T-cell (primary cell): ENCODE results near the gene CDC20B. TPM values are rescaled to one million over a fixed set of nuclear protein-coding genes. Genes with fewer than 3 reads are reported as not detected.
A peak's percentile ranks its signal among the peaks of the same experiment; 100 is the strongest.

Experiments used
- ATAC-seq, 4 experiments: fragments of 200-7000 bp in 3 of 4; fragments of 150-1000 bp in 1 of 4; cut with Tn5 transposase; replicated peaks in 1 of 4; 1 replicate in 3 of 4; 2 replicates in 1 of 4; pipeline ENCODE4 v1.10.0; 2021; ENCODE audit warnings: moderate library complexity in 3 of 4, mild to moderate bottlenecking in 2 of 4, moderate number of reproducible peaks in 1 of 4
- CTCF ChIA-PET, 2 donors: fragments of 300-600 bp; sonication (Branson Sonifier 250); formaldehyde crosslinking; loops; one replicate each; lab custom pipeline; 2022; ENCODE audit warnings: antibody characterized with exemption in 2 of 2; lab: Charles Lee
- POLR2A ChIA-PET, 2 donors: fragments of 300-600 bp; sonication (Branson Sonifier 250); formaldehyde crosslinking; loops; one replicate each; lab custom pipeline; 2022; ENCODE audit warnings: antibody characterized with exemption in 2 of 2; lab: Charles Lee
- DNase-seq, 35 experiments: peaks; one replicate each; pipeline versions ENCODE4 v3.0.0 to v3.0.0-alpha.2; 2013 to 2023
- H3K27ac ChIP-seq: one replicate; pipeline ENCODE4 v1.5.1; 2013; ENCODE audit warnings: low read length
- H3K27me3 ChIP-seq, 2 experiments: replicated peaks in 1 of 2; 1 replicate in 1 of 2; 2 replicates in 1 of 2; pipeline versions ENCODE4 v1.6.1 to v1.7.0; 2013; ENCODE audit warnings: low read length in 1 of 2, mixed read lengths in 1 of 2; ENCODE audit not compliant: control insufficient read depth in 2 of 2, insufficient read depth in 2 of 2; ENCODE audit errors: extremely low read depth in 1 of 2
- H3K36me3 ChIP-seq, 2 donors: 1 replicate in 1 of 2; 2 replicates in 1 of 2; pipeline versions ENCODE4 v1.6.1 to v1.7.0; 2013; ENCODE audit warnings: low read length in 1 of 2; ENCODE audit not compliant: control insufficient read depth in 2 of 2, insufficient read depth in 1 of 2; ENCODE audit errors: extremely low read depth in 1 of 2
- H3K4me1 ChIP-seq, 2 experiments: 1 replicate in 1 of 2; 2 replicates in 1 of 2; pipeline versions ENCODE4 v1.6.1 to v1.7.0; 2013; ENCODE audit warnings: low read length in 2 of 2, mixed read lengths in 1 of 2; ENCODE audit not compliant: insufficient read depth in 2 of 2, control insufficient read depth in 1 of 2; ENCODE audit errors: extremely low read depth in 1 of 2
- H3K4me3 ChIP-seq, 2 donors: 1 replicate in 1 of 2; 2 replicates in 1 of 2; pipeline versions ENCODE4 v1.5.1 to v1.7.0; 2013; ENCODE audit warnings: mild to moderate bottlenecking in 2 of 2, low read length in 1 of 2, moderate library complexity in 1 of 2; ENCODE audit not compliant: control insufficient read depth in 1 of 2; ENCODE audit errors: extremely low read depth in 1 of 2
- H3K9me3 ChIP-seq: 2 replicates; pipeline ENCODE4 v1.7.0; 2013
- H3K27ac Mint-ChIP-seq, 2 donors: one replicate each; pipeline ENCODE4 v1.8.0; 2020 to 2021; ENCODE audit warnings: mild to moderate bottlenecking in 2 of 2, mixed read lengths in 2 of 2
- H3K27me3 Mint-ChIP-seq, 2 donors: one replicate each; pipeline ENCODE4 v1.8.0; 2021 to 2022; ENCODE audit warnings: mixed read lengths in 2 of 2
- H3K36me3 Mint-ChIP-seq: one replicate; pipeline ENCODE4 v1.8.0; 2021; ENCODE audit warnings: mixed read lengths
- H3K4me1 Mint-ChIP-seq, 3 donors: one replicate each; pipeline ENCODE4 v1.8.0; 2020 to 2022; ENCODE audit warnings: mixed read lengths in 3 of 3, mild to moderate bottlenecking in 1 of 3
- H3K4me3 Mint-ChIP-seq, 3 donors: one replicate each; pipeline ENCODE4 v1.8.0; 2020 to 2022; ENCODE audit warnings: mild to moderate bottlenecking in 3 of 3, mixed read lengths in 3 of 3, moderate library complexity in 3 of 3
- H3K9me3 Mint-ChIP-seq, 3 donors: one replicate each; pipeline ENCODE4 v1.8.0; 2020 to 2022; ENCODE audit warnings: mixed read lengths in 3 of 3
- WGBS: methylation state at CpG from one replicate; pipeline ENCODE4 v1.1.5; 2013; ENCODE audit warnings: missing lambda C conversion rate; ENCODE audit not compliant: insufficient coverage; 5-methylcytosine and 5-hydroxymethylcytosine counted together
- total RNA-seq, 35 experiments: library from RNA in 6 of 35; stranded (reverse) in 6 of 35; fragments of 120-200 nt in 1 of 35; gene quantifications; one replicate each; pipeline versions ENCODE4 v1.2.1 to v1.2.4 and lab custom pipeline; 2013 to 2026

CDC20B gene
- total RNA-seq, 5 donors from 2014 or later (not counting 1 experiment from before 2014, with no cell fraction given): not detected

GRCh38 chr5:55141945-55142690 is 30.9 kb downstream of the CDC20B start:
- peak in 3 of 35 experiments; percentile 2 to 23 (median 4) for DNase-seq
- Histone ChIP-seq H3K27me3 (no peaks in the 10 kb centered on the region), H3K36me3 (no peaks in the 10 kb centered on the region), H3K4me1 (peaks cover 18% of the 10 kb centered on the region in 2 experiments), H3K27ac (no peak overlapping the region), H3K4me3 (no peak overlapping the region), H3K9me3 (no peaks in the 10 kb centered on the region)
- ChIA-PET CTCF (interaction anchor here (1.2 to 2.2 kb wide), 4 partner anchors 13 to 275 kb away, joined by 3 to 14 read pairs (median 4); no protein-coding TSS in a partner anchor), POLR2A (no interaction called here)
- Mint-ChIP-seq H3K27me3 (no peaks in the 10 kb centered on the region), H3K27ac (peak overlapping the region in 1 of 2 donors; percentile 13), H3K36me3 (no peaks in the 10 kb centered on the region), H3K4me3 (no peak overlapping the region), H3K9me3 (no peaks in the 10 kb centered on the region), H3K4me1 (peaks cover 23 to 24% (median 23%) of the 10 kb centered on the region in 3 donors)
- 34% methylated on average over 3 of the region's 9 CpGs for WGBS
- peak in 3 of 4 experiments; percentile 36 to 58 (median 53) for ATAC-seq

GRCh38 chr5:55140908-55141665 is 31.9 kb downstream of the CDC20B start:
- no peak for ATAC-seq
- H3K9me3 Mint-ChIP-seq: no peaks in the 10 kb centered on the region
- H3K27ac ChIP-seq: no peak overlapping the region
- no peak overlapping the region for H3K4me3 Mint-ChIP-seq
- WGBS: 100% methylated on average over 1 of the region's 9 CpGs
- H3K36me3 Mint-ChIP-seq: no peaks in the 10 kb centered on the region
- no peak for DNase-seq
- ChIA-PET POLR2A (no interaction called here), CTCF (interaction anchor here (0.7 to 2.2 kb wide), 6 partner anchors 14 to 200 kb away, joined by 3 to 14 read pairs (median 4); no protein-coding TSS in a partner anchor)
- peaks cover 12 to 14% of the 10 kb centered on the region in 2 experiments for H3K4me1 ChIP-seq
- H3K27ac Mint-ChIP-seq: no peak overlapping the region
- peaks cover 17 to 18% (median 17%) of the 10 kb centered on the region in 3 donors for H3K4me1 Mint-ChIP-seq
- H3K27me3 Mint-ChIP-seq: no peaks in the 10 kb centered on the region
- H3K36me3 ChIP-seq: no peaks in the 10 kb centered on the region
- no peaks in the 10 kb centered on the region for H3K9me3 ChIP-seq
- no peaks in the 10 kb centered on the region for H3K27me3 ChIP-seq
- H3K4me3 ChIP-seq: no peak overlapping the region

- Histone ChIP-seq H3K27ac (no peak overlapping the region), H3K36me3 (no peaks in the 10 kb centered on the region), H3K27me3 (no peaks in the 10 kb centered on the region), H3K4me1 (peaks cover 6 to 9% of the 10 kb centered on the region in 2 experiments), H3K4me3 (no peak overlapping the region), H3K9me3 (no peaks in the 10 kb centered on the region)
- no CpG with 5 or more reads among the region's 3 CpGs for WGBS
- ChIA-PET CTCF (no interaction called here), POLR2A (interaction anchor here in 1 of 2 donors (0.6 kb wide), 1 partner anchor 153 kb away, joined by 5 read pairs; no protein-coding TSS in a partner anchor)
- peaks cover 18 to 25% (median 19%) of the 10 kb centered on the region in 3 donors for H3K4me1 Mint-ChIP-seq
- H3K27ac Mint-ChIP-seq: no peak overlapping the region
- H3K9me3 Mint-ChIP-seq: peaks cover 0 to 5% (median under 1%) of the 10 kb centered on the region in 3 donors
- H3K27me3 Mint-ChIP-seq: no peaks in the 10 kb centered on the region
- ATAC-seq (no peak), DNase-seq (no peak)
- H3K36me3 Mint-ChIP-seq: no peaks in the 10 kb centered on the region
- H3K4me3 Mint-ChIP-seq: no peak overlapping the region
Measured at GRCh38 chr5:55136521-55136920, 36.5 kb downstream of the CDC20B start.

- Mint-ChIP-seq H3K9me3 (peaks cover 14 to 15% (median 15%) of the 10 kb centered on the region in 3 donors), H3K27ac (no peak overlapping the region), H3K27me3 (no peaks in the 10 kb centered on the region), H3K4me1 (peaks cover 11 to 17% (median 15%) of the 10 kb centered on the region in 3 donors), H3K36me3 (peaks cover 5% of the 10 kb centered on the region), H3K4me3 (no peak overlapping the region)
- Histone ChIP-seq H3K9me3 (peaks cover 4% of the 10 kb centered on the region), H3K4me1 (peaks cover 4 to 5% of the 10 kb centered on the region in 2 experiments), H3K27me3 (no peaks in the 10 kb centered on the region), H3K27ac (no peak overlapping the region), H3K4me3 (no peak overlapping the region), H3K36me3 (no peaks in the 10 kb centered on the region)
- 38% methylated on average over 2 of the region's 5 CpGs for WGBS
- ATAC-seq (peak in 2 of 4 experiments; percentile 53 to 60), DNase-seq (no peak)
- POLR2A ChIA-PET: no interaction called here
- CTCF ChIA-PET: interaction anchor here in 1 of 2 donors (0.6 kb wide), 1 partner anchor 60 kb away, joined by 3 read pairs; no protein-coding TSS in a partner anchor
Measured at GRCh38 chr5:55134053-55134722, 38.8 kb downstream of the CDC20B start.

GRCh38 chr5:55123365-55123764 is 49.6 kb downstream of the CDC20B start:
- H3K36me3 Mint-ChIP-seq: no peaks in the 10 kb centered on the region
- ATAC-seq (no peak), DNase-seq (no peak)
- Histone ChIP-seq H3K9me3 (no peaks in the 10 kb centered on the region), H3K27me3 (no peaks in the 10 kb centered on the region), H3K4me3 (no peak overlapping the region), H3K36me3 (no peaks in the 10 kb centered on the region), H3K27ac (no peak overlapping the region), H3K4me1 (no peaks in the 10 kb centered on the region)
- peaks cover 0 to 2% (median 0%) of the 10 kb centered on the region in 3 donors for H3K4me1 Mint-ChIP-seq
- no peak overlapping the region for H3K4me3 Mint-ChIP-seq
- ChIA-PET POLR2A (interaction anchor here in 1 of 2 donors (0.6 kb wide), 1 partner anchor 205 kb away, joined by 3 read pairs; no protein-coding TSS in a partner anchor), CTCF (no interaction called here)
- no peaks in the 10 kb centered on the region for H3K9me3 Mint-ChIP-seq
- H3K27ac Mint-ChIP-seq: no peak overlapping the region
- no peaks in the 10 kb centered on the region for H3K27me3 Mint-ChIP-seq
- WGBS: 100% methylated on average over 1 of the region's 3 CpGs

- Histone ChIP-seq H3K27ac (no peak overlapping the region), H3K9me3 (no peaks in the 10 kb centered on the region), H3K4me1 (peaks cover 5 to 11% of the 10 kb centered on the region in 2 experiments), H3K36me3 (peaks cover 0 to 2% of the 10 kb centered on the region in 2 donors), H3K27me3 (no peaks in the 10 kb centered on the region), H3K4me3 (no peak overlapping the region)
- Mint-ChIP-seq H3K27ac (no peak overlapping the region), H3K4me3 (no peak overlapping the region), H3K27me3 (no peaks in the 10 kb centered on the region), H3K4me1 (peaks cover 16 to 18% (median 16%) of the 10 kb centered on the region in 3 donors), H3K36me3 (peaks cover 10% of the 10 kb centered on the region), H3K9me3 (no peaks in the 10 kb centered on the region)
- no peak for ATAC-seq
- ChIA-PET CTCF (no interaction called here), POLR2A (no interaction called here)
- 75% methylated on average over 2 of the region's 3 CpGs for WGBS
- no peak for DNase-seq
Measured at GRCh38 chr5:55114061-55114460, 58.9 kb downstream of the CDC20B start.
